NCI-H1105 treated with DMSO at 0.1 percent for 48 hours (cell line): ENCODE results near the gene CLDN24.

Experiments
- DNase-seq: peaks from one replicate; lab custom pipeline; 2025; lab: John Stamatoyannopoulos, UW

CLDN24 gene

DNA sequence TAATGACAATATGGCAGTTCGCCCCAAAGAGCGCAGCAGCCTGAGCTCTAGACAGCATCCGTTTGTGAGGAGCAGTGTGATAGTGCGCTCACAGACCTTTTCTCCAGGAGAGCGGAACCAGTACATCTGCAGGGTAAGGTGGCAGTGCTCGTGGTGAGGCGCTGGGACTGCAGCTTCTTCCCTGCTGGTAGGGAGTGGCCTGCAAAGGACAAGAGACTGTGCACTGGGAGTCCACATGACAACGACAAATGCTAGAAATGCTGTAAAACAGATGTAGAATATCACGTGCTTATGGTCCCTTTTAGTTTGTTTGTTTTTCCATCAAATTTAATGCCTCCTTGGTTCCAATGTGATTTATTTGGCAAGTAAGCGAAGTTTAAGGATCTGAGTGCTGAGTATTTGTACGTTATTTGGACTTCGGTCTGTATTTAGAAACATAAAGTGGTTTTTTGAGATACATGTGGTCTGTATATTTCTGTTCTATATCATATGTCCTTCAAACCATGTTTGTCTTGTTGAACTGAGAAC lies 37.9 kb downstream of the CLDN24 start:
- DNase-seq = no peak

DNA sequence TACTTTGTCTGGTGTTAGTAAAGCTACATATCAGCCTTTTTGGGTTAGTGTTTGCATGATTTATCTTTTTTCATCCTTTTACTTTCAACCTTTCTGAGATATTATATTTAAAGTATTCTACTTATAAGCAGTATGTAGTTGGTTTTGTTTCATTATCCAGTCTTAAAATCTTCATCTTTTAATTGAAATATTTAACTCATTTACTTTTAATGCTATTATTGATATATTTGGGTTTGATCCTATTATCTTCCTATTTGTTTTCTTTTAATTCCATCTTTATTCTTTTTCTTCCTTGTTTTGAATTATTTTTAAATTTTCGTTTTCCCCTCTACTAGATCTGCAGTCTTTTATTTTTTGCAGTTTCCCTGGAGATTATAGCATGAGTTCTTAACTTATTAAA lies 46.1 kb downstream of the CLDN24 start:
- DNase-seq = no peak

DNA sequence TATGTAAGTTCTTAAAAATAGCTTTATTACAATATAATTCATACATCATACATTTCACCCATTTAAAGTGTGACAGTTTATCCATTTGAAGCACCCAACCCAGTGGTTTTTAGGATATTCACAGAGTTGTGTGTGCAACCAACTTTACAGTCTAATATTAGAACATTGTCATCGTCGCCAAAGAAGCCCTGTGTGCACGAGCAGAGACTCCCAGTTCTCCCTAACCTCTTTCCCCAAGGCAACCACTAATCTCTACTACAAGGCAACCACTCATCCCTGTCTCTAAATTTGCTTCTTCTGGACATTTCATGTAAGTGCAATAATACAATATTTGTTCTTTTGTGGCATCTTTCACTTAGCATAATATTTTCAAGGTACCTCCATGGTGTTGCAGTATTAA lies 49.8 kb downstream of the CLDN24 start:
- no peak for DNase-seq
